ENCODE data around the gene IRX5. TPM values are rescaled to one million over a fixed set of nuclear protein-coding genes. Genes with fewer than 3 reads are reported as not detected.

Gene IRX5
- total RNA-seq, 2 donors from 2014 or later = 0.13 TPM; not detected in 1

DNA sequence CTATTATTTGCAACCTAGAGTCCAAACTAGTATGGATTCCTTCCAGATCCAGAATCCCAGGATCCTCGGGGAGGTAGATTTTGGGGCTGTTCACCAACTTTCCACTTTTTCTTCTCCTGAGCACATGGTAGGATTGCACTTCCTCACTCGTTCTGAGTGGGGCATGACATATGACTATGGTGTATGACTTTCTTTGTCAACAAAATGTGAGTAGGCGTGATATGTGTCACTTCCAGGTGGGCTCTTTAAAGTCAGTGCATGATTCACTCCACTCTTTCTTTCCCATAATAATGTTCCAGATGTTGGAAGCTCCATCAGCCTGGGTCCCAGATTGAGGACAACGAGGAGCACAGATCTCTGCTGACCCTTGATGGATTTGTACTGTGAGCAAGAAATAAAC is 21.5 kb downstream of the IRX5 start:
- peak; percentile 40 for ATAC-seq (replicated peaks)
- Mint-ChIP-seq H3K4me1 (no peaks in the 10 kb centered on the region), H3K27me3 (peaks cover 34% of the 10 kb centered on the region), H3K36me3 (ENCODE audit: low read depth) (no peaks in the 10 kb centered on the region), H3K9me3 (peaks cover 3% of the 10 kb centered on the region), H3K4me3 (no peak overlapping the region), H3K27ac (no peak overlapping the region)

DNA sequence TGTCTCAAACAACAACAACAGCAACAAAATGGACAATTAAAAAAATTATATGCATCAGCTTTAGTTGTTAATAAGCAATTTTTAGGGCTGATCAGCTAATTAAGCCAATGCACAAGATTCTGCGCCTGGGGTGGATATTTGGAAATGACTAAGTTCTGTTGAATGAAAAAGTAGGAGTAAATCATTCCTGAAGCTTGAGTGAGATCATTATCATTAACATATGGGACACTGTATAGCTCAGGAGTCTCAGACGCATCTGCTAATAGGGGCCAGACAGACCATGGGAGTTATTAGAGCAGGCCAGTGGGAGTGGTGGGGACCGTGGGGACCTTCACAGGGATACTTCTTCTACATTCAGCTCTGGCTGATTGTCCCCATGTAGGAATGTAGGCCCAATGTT is 22.8 kb downstream of the IRX5 start:
- Mint-ChIP-seq H3K4me3 (no peak overlapping the region), H3K9me3 (peaks cover 2% of the 10 kb centered on the region), H3K4me1 (no peaks in the 10 kb centered on the region), H3K27ac (no peak overlapping the region), H3K36me3 (ENCODE audit: low read depth) (no peaks in the 10 kb centered on the region), H3K27me3 (peaks cover 24% of the 10 kb centered on the region)
- no peak for ATAC-seq (replicated peaks)

- no peaks in the 10 kb centered on the region for H3K9me3 Mint-ChIP-seq
- no peak for ATAC-seq (replicated peaks)
- H3K27me3 Mint-ChIP-seq = peaks cover 21% of the 10 kb centered on the region
- no peak overlapping the region for H3K4me3 Mint-ChIP-seq
- no peaks in the 10 kb centered on the region for H3K4me1 Mint-ChIP-seq
- H3K36me3 Mint-ChIP-seq (ENCODE audit: low read depth) = no peaks in the 10 kb centered on the region
- no peak overlapping the region for H3K27ac Mint-ChIP-seq
Measured at GRCh38 chr16:54954220-54954619, 23.6 kb downstream of the IRX5 start.

- Mint-ChIP-seq H3K9me3 (no peaks in the 10 kb centered on the region), H3K27ac (no peak overlapping the region), H3K27me3 (peaks cover 12% of the 10 kb centered on the region), H3K4me1 (no peaks in the 10 kb centered on the region), H3K36me3 (ENCODE audit: low read depth) (no peaks in the 10 kb centered on the region), H3K4me3 (no peak overlapping the region)
- ATAC-seq (replicated peaks) = no peak
Measured at GRCh38 chr16:54955757-54956156, 25.1 kb downstream of the IRX5 start.

DNA sequence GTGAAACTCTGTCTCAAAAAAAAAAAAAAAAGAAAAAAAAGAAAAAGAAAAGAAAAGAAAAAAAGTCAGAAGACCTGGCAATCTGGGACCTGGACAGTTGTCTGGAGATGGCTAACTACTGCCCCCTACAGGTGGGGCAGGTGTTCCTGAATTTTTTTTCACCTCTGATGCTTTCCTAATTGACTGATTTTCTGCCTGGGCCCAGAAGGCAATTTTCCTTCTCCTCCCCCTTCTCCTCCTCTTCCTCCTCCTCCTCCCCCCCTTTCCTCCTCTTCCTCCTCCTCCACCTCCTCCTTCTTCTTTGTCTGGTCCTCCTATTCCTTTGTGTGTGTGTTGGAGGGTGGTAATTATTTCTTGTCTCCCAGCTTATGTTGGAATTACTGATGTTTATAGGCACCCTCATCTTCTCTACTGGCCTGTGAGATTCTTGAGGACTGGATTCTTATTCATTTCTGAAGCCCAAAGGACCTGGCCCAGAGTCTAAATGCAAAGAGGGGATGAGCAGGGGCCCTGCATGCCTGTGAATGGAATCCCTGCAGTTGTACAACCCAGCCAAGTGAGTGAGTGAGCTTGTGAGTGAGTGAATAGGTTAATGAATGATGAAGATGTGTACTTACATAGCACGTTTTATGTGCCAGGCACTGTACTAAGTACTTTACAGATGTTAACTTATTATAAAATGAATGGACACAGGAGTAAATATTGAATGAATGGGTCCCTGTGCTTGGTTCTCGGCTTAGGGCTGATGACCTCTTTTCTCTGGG is 26.9 kb downstream of the IRX5 start:
- Mint-ChIP-seq H3K4me3 (no peak overlapping the region), H3K27me3 (peaks cover 10% of the 10 kb centered on the region), H3K4me1 (no peaks in the 10 kb centered on the region), H3K9me3 (no peaks in the 10 kb centered on the region), H3K36me3 (ENCODE audit: low read depth) (no peaks in the 10 kb centered on the region), H3K27ac (no peak overlapping the region)
- ATAC-seq (replicated peaks) = no peak

GRCh38 chr16:54962045-54962444 is 31.4 kb downstream of the IRX5 start:
- H3K27me3 Mint-ChIP-seq = peaks cover 8% of the 10 kb centered on the region
- H3K36me3 Mint-ChIP-seq (ENCODE audit: low read depth) = no peaks in the 10 kb centered on the region
- no peaks in the 10 kb centered on the region for H3K4me1 Mint-ChIP-seq
- no peak overlapping the region for H3K4me3 Mint-ChIP-seq
- no peak for ATAC-seq (replicated peaks)
- peaks cover 4% of the 10 kb centered on the region for H3K9me3 Mint-ChIP-seq
- H3K27ac Mint-ChIP-seq = no peak overlapping the region

GRCh38 chr16:54964239-54964638 is 33.6 kb downstream of the IRX5 start:
- no peak for ATAC-seq (replicated peaks)
- H3K36me3 Mint-ChIP-seq (ENCODE audit: low read depth) = no peaks in the 10 kb centered on the region
- peaks cover 4% of the 10 kb centered on the region for H3K9me3 Mint-ChIP-seq
- H3K27me3 Mint-ChIP-seq = peaks cover 8% of the 10 kb centered on the region
- no peak overlapping the region for H3K4me3 Mint-ChIP-seq
- no peak overlapping the region for H3K27ac Mint-ChIP-seq
- H3K4me1 Mint-ChIP-seq = no peaks in the 10 kb centered on the region

DNA sequence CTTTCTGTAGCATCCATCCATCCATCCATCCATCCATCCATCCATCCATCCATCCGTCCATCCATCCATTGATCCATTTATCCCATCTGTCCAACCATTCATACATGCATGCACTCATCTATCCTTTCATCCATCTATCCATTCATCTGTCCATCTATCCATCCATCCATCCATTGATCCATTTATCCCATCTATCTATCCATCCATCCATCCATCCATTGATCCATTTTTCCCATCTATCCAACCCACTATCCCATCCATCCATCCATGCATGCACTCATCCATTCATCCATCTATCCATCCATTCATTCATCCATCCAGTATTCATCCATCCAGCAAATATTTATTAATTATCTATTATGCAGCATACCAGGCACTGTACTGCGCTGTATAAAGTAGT is 34.8 kb downstream of the IRX5 start:
- Mint-ChIP-seq H3K9me3 (peaks cover 4% of the 10 kb centered on the region), H3K4me3 (no peak overlapping the region), H3K27ac (no peak overlapping the region), H3K4me1 (no peaks in the 10 kb centered on the region), H3K36me3 (ENCODE audit: low read depth) (no peaks in the 10 kb centered on the region), H3K27me3 (peaks cover 8% of the 10 kb centered on the region)
- no peak for ATAC-seq (replicated peaks)

- no peak overlapping the region for H3K27ac Mint-ChIP-seq
- H3K4me3 Mint-ChIP-seq = no peak overlapping the region
- peaks cover 11% of the 10 kb centered on the region for H3K27me3 Mint-ChIP-seq
- H3K9me3 Mint-ChIP-seq = peaks cover 8% of the 10 kb centered on the region
- no peaks in the 10 kb centered on the region for H3K36me3 Mint-ChIP-seq (ENCODE audit: low read depth)
- ATAC-seq (replicated peaks) = no peak
- H3K4me1 Mint-ChIP-seq = no peaks in the 10 kb centered on the region
Measured at GRCh38 chr16:54968011-54968410, 37.3 kb downstream of the IRX5 start.

DNA sequence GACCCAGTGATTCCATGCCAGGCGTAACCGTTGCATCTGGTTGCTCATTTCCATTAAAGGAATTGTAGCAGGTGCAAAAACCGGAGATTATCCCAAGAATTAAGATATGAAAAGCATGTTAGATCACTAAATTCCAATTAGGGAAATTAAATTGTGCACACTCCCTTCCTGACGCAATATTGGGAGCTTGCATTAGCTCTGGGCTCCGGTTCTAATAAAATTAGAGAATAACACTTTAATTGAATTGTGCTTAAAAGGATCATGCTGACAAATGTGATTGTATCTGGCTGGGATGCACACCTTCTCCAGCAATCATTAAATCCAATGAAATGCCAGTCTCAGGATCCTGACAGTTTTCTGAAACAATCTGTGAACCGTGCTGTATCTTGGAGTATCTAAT is 38.1 kb downstream of the IRX5 start:
- Mint-ChIP-seq H3K36me3 (ENCODE audit: low read depth) (no peaks in the 10 kb centered on the region), H3K9me3 (peaks cover 8% of the 10 kb centered on the region), H3K27ac (no peak overlapping the region), H3K4me1 (no peaks in the 10 kb centered on the region), H3K4me3 (no peak overlapping the region), H3K27me3 (peaks cover 11% of the 10 kb centered on the region)
- no peak for ATAC-seq (replicated peaks)

DNA sequence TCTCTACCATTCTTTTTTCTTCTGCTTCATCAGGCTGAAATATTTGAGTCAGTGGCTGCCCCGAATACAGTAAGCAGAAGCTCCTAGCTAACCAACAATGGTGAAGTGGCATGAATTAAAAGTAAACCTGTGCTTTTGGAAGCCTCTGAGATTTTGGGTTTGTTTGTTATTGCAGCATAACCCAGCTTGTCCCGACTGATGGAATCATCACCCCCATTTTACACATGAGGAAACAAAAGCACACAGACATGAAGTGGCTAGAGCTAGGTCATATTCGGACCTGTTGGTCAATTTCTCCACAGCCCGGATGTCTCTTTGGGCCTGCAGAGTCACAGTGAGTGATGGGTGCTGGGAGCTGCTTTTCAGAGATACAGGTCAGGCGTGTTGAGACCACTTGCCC is 39.4 kb downstream of the IRX5 start:
- no peaks in the 10 kb centered on the region for H3K4me1 Mint-ChIP-seq
- H3K27ac Mint-ChIP-seq = no peak overlapping the region
- no peak overlapping the region for H3K4me3 Mint-ChIP-seq
- peaks cover 11% of the 10 kb centered on the region for H3K27me3 Mint-ChIP-seq
- peaks cover 8% of the 10 kb centered on the region for H3K9me3 Mint-ChIP-seq
- ATAC-seq (replicated peaks) = no peak
- no peaks in the 10 kb centered on the region for H3K36me3 Mint-ChIP-seq (ENCODE audit: low read depth)

DNA sequence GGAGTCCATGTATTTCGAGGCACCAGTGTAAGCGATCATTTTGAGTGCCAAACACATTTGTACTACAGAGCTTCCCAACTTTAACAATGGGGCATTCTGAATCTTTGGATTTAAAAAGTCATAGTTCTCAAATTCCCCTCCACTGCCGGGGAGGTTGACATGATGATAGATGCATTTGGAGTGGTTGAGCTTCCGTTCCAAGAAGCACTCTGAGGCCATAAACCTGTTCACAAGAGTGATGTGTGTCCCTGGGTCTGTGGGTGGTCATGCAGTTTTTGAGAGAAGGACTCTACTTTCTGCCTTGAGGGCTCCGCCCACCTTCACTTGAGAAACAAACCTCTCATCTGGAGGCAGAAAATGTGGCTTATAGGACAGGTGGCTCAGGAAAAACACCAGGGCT is 43.7 kb downstream of the IRX5 start:
- H3K4me3 Mint-ChIP-seq = no peak overlapping the region
- H3K9me3 Mint-ChIP-seq = peaks cover 6% of the 10 kb centered on the region
- H3K27ac Mint-ChIP-seq = no peak overlapping the region

DNA sequence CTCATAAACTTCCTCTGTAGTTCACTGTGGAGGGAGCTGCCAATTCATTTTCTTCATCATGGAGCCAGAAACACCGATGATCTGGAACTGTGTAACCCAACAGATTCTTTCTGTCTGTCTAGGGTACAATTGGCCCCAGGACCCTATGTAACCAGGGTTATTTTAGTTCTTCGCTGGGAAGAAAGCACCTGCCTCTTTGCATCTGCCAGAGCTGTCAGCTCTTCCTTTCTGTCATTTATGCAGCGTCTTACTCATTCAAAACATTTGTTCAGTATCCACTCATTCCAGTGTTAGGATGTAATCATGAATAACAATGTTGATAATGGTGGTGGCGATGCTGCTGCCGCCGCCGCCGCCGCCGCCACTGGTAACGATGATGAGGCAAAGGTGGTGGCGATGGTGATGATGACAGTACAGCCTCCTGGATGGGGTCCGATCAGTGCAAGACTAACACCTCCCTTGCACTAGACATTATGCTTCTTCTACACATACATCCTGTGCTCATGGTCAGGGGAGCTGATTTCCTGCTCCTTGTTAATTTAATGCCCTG is 46.1 kb downstream of the IRX5 start:
- peaks cover 6% of the 10 kb centered on the region for H3K9me3 Mint-ChIP-seq
- H3K4me3 Mint-ChIP-seq = no peak overlapping the region
- H3K27ac Mint-ChIP-seq = no peak overlapping the region
- no peaks in the 10 kb centered on the region for H3K4me1 Mint-ChIP-seq
- no peaks in the 10 kb centered on the region for H3K36me3 Mint-ChIP-seq (ENCODE audit: low read depth)
- H3K27me3 Mint-ChIP-seq = peaks cover 7% of the 10 kb centered on the region
- ATAC-seq (replicated peaks) = no peak

More for the DNA sequence above, 43.7 kb downstream of the IRX5 start:
- peaks cover 7% of the 10 kb centered on the region for H3K27me3 Mint-ChIP-seq
- H3K4me1 Mint-ChIP-seq = no peaks in the 10 kb centered on the region
- ATAC-seq (replicated peaks) = no peak
- no peaks in the 10 kb centered on the region for H3K36me3 Mint-ChIP-seq (ENCODE audit: low read depth)

DNA sequence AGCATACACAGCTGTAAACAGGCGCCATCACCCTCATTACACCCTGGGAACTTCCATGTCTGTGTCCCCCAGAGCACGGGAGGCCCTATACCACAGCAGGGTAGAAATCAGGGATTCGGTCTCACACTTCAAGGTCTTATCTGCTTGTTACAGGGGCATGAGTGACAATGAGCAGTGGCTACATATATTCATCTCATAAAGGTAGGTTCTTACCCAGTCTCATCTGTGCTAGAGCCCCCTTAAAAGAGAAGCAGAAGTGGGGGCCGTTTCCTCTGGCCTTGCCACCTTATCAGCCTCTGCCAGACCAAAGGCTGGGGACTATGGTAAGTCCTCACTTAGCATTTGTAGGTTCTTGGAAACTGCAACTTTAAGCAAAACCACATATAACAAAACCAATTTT is 46.5 kb downstream of the IRX5 start:
- H3K27me3 Mint-ChIP-seq = peaks cover 7% of the 10 kb centered on the region
- H3K4me3 Mint-ChIP-seq = no peak overlapping the region
- H3K36me3 Mint-ChIP-seq (ENCODE audit: low read depth) = no peaks in the 10 kb centered on the region
- H3K9me3 Mint-ChIP-seq = peaks cover 6% of the 10 kb centered on the region
- H3K4me1 Mint-ChIP-seq = no peaks in the 10 kb centered on the region
- H3K27ac Mint-ChIP-seq = no peak overlapping the region
- ATAC-seq (replicated peaks) = no peak

DNA sequence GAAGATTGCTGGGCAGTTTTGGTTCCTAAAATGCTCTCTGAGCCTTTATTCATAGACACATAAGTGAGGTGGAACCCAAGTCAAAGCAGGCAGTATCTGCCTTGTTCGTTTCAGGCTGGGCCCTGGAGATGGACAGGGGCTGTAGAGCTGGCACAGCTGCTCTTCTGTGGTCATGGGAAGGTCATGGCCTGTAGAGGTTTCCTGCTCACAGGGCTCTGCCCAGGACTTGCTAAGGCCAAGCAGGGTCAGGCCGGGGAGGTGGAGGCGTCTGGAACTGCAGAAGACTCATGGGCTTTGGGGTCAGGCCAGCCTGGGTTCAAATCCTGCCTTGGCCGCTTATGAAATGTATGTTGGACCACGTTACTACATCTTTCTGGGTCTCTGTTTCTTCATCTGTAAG is 50.2 kb downstream of the IRX5 start:
- H3K36me3 Mint-ChIP-seq (ENCODE audit: low read depth) = no peaks in the 10 kb centered on the region
- no peak for ATAC-seq (replicated peaks)
- H3K27ac Mint-ChIP-seq = no peak overlapping the region

More for the DNA sequence above, 50.2 kb downstream of the IRX5 start:
- no peaks in the 10 kb centered on the region for H3K4me1 Mint-ChIP-seq
- H3K9me3 Mint-ChIP-seq = no peaks in the 10 kb centered on the region
- H3K4me3 Mint-ChIP-seq = no peak overlapping the region
- peaks cover 3% of the 10 kb centered on the region for H3K27me3 Mint-ChIP-seq

Data from activated T-helper 17 cell treated with anti-CD3 and anti-CD28 coated beads, Interleukin-2, amount 50 U/mL, for 72 hours (primary cell).